ENCODE measurements around the gene CSNK2A1.
"Not testable (repeated sequence)": the region's sequence is repeated elsewhere in the genome, so short reads cannot be mapped to it uniquely, and the experiment has no call there.

The CSNK2A1 gene

GRCh38 chr20:480044-480443 is 63.5 kb downstream of the CSNK2A1 start:
- DNase-seq, result no peak

- no peak for DNase-seq
Measured at GRCh38 chr20:479487-479886, 64.1 kb downstream of the CSNK2A1 start.

GRCh38 chr20:478949-479429 is 64.6 kb downstream of the CSNK2A1 start:
- DNase-seq, result no peak

GRCh38 chr20:478010-478948 is 65.3 kb downstream of the CSNK2A1 start:
- DNase-seq, result no peak

GRCh38 chr20:476561-477249 is 66.9 kb downstream of the CSNK2A1 start:
- not testable (repeated sequence) for DNase-seq

GRCh38 chr20:475463-476357 is 67.9 kb downstream of the CSNK2A1 start:
- no peak for DNase-seq

- no peak for DNase-seq
Measured at GRCh38 chr20:474581-474980, 69.0 kb downstream of the CSNK2A1 start.

- DNase-seq, result no peak
Measured at GRCh38 chr20:472889-473292, 70.7 kb downstream of the CSNK2A1 start.

- DNase-seq, result no peak
Measured at GRCh38 chr20:472137-472846, 71.3 kb downstream of the CSNK2A1 start.

- no peak for DNase-seq
Measured at GRCh38 chr20:469746-470490, 73.7 kb downstream of the CSNK2A1 start.

GRCh38 chr20:467755-468154 is 75.8 kb downstream of the CSNK2A1 start:
- DNase-seq, result no peak

- peak; percentile 90 for DNase-seq
Measured at GRCh38 chr20:462199-462991, 81.2 kb downstream of the CSNK2A1 start, which contains the start of gene TBC1D20. Gene TBC1D20 (minus strand): TSS chr20:462533. CDS start chr20:462405, 128 bp downstream.

- DNase-seq, result peak; percentile 79
Measured at GRCh38 chr20:461254-462198, 82.1 kb downstream of the CSNK2A1 start.

GRCh38 chr20:460707-461106 is 82.9 kb downstream of the CSNK2A1 start:
- DNase-seq, result no peak

GRCh38 chr20:460180-460579 is 83.4 kb downstream of the CSNK2A1 start:
- DNase-seq, result no peak

GRCh38 chr20:458776-459175 is 84.8 kb downstream of the CSNK2A1 start:
- DNase-seq, result no peak

GRCh38 chr20:454951-455350 is 88.6 kb downstream of the CSNK2A1 start:
- no peak for DNase-seq

GRCh38 chr20:452021-452420 is 91.6 kb downstream of the CSNK2A1 start:
- DNase-seq, result not testable (repeated sequence)
